Measurements from ENCODE around the gene NOC3L. TPM values are rescaled to one million over a fixed set of nuclear protein-coding genes. Genes with fewer than 3 reads are reported as not detected.
A peak's percentile ranks its signal among the peaks of the same experiment; 100 is the strongest.

The NOC3L gene
- total and polyA plus RNA-seq, 2 donors (not counting 3 experiments of a cell fraction or from before 2014, with no cell fraction given): 4.3 to 20.5 TPM

DNA sequence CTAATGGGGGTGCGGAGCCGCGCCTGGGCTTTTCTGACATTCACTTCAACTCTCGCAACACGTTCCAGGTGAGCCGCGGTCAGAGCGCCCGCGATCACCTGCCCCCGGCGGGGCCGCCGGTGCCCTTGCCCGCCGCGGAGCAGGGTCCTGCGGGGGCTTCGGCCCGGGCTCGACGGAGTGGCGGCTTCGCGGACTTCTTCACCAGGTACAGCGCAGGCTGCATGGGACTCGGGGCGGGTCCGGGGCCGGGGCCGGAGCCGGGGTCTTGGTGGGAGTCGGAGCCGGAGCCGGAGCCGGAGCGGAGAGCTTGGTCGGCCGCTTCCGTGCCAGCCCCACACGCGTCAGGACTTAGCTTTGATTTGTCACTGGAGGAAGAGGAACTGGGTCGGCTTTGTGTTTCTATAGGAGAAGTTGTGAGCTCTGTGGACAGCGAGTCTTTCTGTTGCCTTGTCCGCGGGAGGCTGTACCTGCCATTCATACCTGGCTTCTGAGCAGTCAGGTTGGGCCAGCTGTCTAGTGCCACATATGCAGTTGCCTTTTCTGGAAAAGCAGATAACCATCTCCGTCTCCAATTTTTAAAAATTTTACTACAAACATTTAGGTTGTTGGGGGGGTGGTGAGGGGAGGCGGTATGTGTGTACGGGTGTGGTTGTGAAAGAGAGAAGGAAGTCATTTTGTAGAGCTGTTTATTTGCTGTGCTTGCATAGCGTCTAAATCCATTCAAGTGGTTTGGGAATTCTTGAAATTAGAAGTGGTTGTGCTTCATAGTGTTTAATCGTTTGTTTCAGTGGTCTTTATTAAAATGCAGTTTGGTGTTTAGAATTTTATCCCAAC is 40.9 kb upstream of the NOC3L start:
- ChIA-PET POLR2A (interaction anchor here (1.6 kb wide), 1 partner anchor 142 kb away, joined by 3 read pairs; the partner anchor contains the start of gene HELLS), CTCF (interaction anchor here (0.6 to 4.9 kb wide), 8 partner anchors 9 to 83 kb away, joined by 3 to 63 read pairs (median 4); partner anchors contain the start of gene NOC3L)
- Histone ChIP-seq H3K79me2 (ENCODE audit: control insufficient read depth, insufficient read depth, low read length) (peaks cover 22% of the 10 kb centered on the region), H3K4me3 (replicated peaks in 1 of 3; ENCODE audit: insufficient read depth in 1 of 3, low read depth in 1 of 3, low read length in 3 of 3) (peak overlapping the region; percentile 71 to 95 (median 82)), H4K20me1 (replicated peaks; ENCODE audit: control insufficient read depth, extremely low read depth, insufficient read depth, low read length) (no peaks in the 10 kb centered on the region), H3K9ac (replicated peaks; ENCODE audit: extremely low read depth, insufficient read depth, low read length) (peak overlapping the region; percentile 73), H3K4me2 (ENCODE audit: insufficient read depth, low read length) (peak overlapping the region; percentile 96), H3K36me3 (ENCODE audit: control insufficient read depth in 2 of 2, extremely low read depth in 1 of 2, insufficient read depth in 2 of 2, low read length in 2 of 2) (no peaks in the 10 kb centered on the region), H3K9me3 (replicated peaks; ENCODE audit: control insufficient read depth, insufficient read depth, low read length) (no peaks in the 10 kb centered on the region), H3K27me3 (ENCODE audit: control insufficient read depth in 2 of 2, insufficient read depth in 2 of 2, low read length in 2 of 2) (no peaks in the 10 kb centered on the region), H2AFZ (ENCODE audit: low read depth, low read length) (peak overlapping the region; percentile 67), H3K4me1 (ENCODE audit: control insufficient read depth, extremely low read depth, insufficient read depth, low read length) (peaks cover 3% of the 10 kb centered on the region), H3K9me1 (replicated peaks; ENCODE audit: control insufficient read depth, extremely low read depth, insufficient read depth, low read length) (no peaks in the 10 kb centered on the region), H3K27ac (ENCODE audit: insufficient read depth, low read depth, low read length) (peak overlapping the region; percentile 67)
- intact Hi-C loops (cut with micrococcal nuclease) (loop anchor here (1.0 kb wide), 2 partner anchors 41 to 142 kb away; partner anchors contain the start of gene HELLS), dilution Hi-C loops (cut with MboI; ENCODE audit: extremely low pct_ligation_motif_present, low sequenced_read_pairs) (no loop called here)
- no TSS peak for BruUV-seq (replicated peaks)
- peak; percentile 80 for FAIRE-seq
- DNase-seq (ENCODE audit: low read depth, low spot score): peak; percentile 81
- TF ChIP-seq MYC (IDR thresholded peaks at IDR 0.05; ENCODE audit: low read depth, low read length) (no peak), POLR2AphosphoS5 (IDR thresholded peaks at IDR 0.05; ENCODE audit: insufficient read depth, low read depth, low read length) (peak; percentile 29), POLR2A (IDR thresholded peaks at IDR 0.05; ENCODE audit: low read depth, low read length) (peak; percentile 53), GATA2 (IDR thresholded peaks at IDR 0.05; ENCODE audit: insufficient read depth, insufficient read length, low read depth, low read length) (peak; percentile 25)

DNA sequence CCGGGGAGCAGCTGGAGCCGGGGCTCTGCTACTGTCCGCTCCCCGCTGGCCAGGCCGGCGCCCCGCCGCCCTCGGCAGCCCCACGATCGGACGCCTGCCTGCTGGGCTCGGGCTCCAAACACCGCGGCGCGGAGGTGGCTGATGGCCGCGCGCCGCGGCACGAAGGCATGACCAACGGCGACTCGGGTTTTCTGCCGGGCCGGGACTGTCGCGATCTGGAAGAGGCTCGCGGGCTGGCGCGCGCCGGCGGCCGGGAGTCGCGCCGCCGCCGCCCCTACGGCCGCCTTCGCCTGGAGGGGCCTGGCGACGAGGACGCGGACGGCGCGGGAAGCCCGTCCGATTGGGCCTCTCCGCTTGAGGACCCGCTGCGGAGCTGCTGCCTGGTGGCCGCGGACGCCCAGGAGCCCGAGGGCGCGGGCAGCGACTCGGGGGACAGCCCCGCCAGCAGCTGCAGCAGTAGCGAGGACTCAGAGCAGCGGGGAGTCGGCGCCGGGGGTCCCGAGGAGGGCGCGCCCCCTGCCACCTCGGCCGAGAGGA is 40.2 kb upstream of the NOC3L start:
- H3K4me1 ChIP-seq (ENCODE audit: control insufficient read depth, extremely low read depth, insufficient read depth, low read length): peaks cover 3% of the 10 kb centered on the region
- BruUV-seq (replicated peaks): no TSS peak
- intact Hi-C loops (cut with micrococcal nuclease): loop anchor here (1.0 kb wide), 3 partner anchors 41 to 142 kb away; partner anchors contain the start of genes HELLS and NOC3L
- TF ChIP-seq FOS (IDR thresholded peaks at IDR 0.05; ENCODE audit: borderline replicate concordance, insufficient read depth, low read length): no peak
- TF ChIP-seq EZH2 (IDR thresholded peaks at IDR 0.05; ENCODE audit: borderline replicate concordance, low read depth, low read length, severe bottlenecking): no peak
- TF ChIP-seq, protein P1, sequence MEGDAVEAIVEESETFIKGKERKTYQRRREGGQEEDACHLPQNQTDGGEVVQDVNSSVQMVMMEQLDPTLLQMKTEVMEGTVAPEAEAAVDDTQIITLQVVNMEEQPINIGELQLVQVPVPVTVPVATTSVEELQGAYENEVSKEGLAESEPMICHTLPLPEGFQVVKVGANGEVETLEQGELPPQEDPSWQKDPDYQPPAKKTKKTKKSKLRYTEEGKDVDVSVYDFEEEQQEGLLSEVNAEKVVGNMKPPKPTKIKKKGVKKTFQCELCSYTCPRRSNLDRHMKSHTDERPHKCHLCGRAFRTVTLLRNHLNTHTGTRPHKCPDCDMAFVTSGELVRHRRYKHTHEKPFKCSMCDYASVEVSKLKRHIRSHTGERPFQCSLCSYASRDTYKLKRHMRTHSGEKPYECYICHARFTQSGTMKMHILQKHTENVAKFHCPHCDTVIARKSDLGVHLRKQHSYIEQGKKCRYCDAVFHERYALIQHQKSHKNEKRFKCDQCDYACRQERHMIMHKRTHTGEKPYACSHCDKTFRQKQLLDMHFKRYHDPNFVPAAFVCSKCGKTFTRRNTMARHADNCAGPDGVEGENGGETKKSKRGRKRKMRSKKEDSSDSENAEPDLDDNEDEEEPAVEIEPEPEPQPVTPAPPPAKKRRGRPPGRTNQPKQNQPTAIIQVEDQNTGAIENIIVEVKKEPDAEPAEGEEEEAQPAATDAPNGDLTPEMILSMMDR (IDR thresholded peaks at IDR 0.05; ENCODE audit: extremely low read depth in 1 of 2, insufficient read depth in 1 of 2, low read depth in 1 of 2, low read length in 2 of 2): no peak
- no peak for TF ChIP-seq GATA2 (IDR thresholded peaks at IDR 0.05; ENCODE audit: insufficient read depth, insufficient read length, low read depth, low read length)
- TF ChIP-seq JUN (IDR thresholded peaks at IDR 0.05; ENCODE audit: borderline replicate concordance, insufficient read depth, insufficient read length, low read depth): no peak
- TF ChIP-seq, protein P2, sequence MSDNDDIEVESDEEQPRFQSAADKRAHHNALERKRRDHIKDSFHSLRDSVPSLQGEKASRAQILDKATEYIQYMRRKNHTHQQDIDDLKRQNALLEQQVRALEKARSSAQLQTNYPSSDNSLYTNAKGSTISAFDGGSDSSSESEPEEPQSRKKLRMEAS (IDR thresholded peaks at IDR 0.05; ENCODE audit: insufficient read depth, insufficient read length): no peak
- no peak for TF ChIP-seq POLR2A (IDR thresholded peaks at IDR 0.05; ENCODE audit: low read depth, low read length)
- TF ChIP-seq POLR2AphosphoS5 (IDR thresholded peaks at IDR 0.05; ENCODE audit: insufficient read depth, low read depth, low read length): no peak
- no peak for TF ChIP-seq MYC (IDR thresholded peaks at IDR 0.05; ENCODE audit: low read depth, low read length)
- CTCF ChIA-PET: interaction anchor here (1.0 to 4.9 kb wide), 11 partner anchors 9 to 83 kb away, joined by 3 to 63 read pairs (median 4); partner anchors contain the start of gene NOC3L
- peaks cover 22% of the 10 kb centered on the region for H3K79me2 ChIP-seq (ENCODE audit: control insufficient read depth, insufficient read depth, low read length)
- H2AFZ ChIP-seq (ENCODE audit: low read depth, low read length): peak overlapping the region; percentile 67
- H4K20me1 ChIP-seq (replicated peaks; ENCODE audit: control insufficient read depth, extremely low read depth, insufficient read depth, low read length): no peaks in the 10 kb centered on the region
- FAIRE-seq (no peak), DNase-seq (ENCODE audit: low read depth, low spot score) (peak; percentile 48)
- H3K27me3 ChIP-seq (ENCODE audit: control insufficient read depth in 2 of 2, insufficient read depth in 2 of 2, low read length in 2 of 2): no peaks in the 10 kb centered on the region
- peak overlapping the region; percentile 65 for H3K4me2 ChIP-seq (ENCODE audit: insufficient read depth, low read length)
- H3K4me3 ChIP-seq (replicated peaks in 1 of 3; ENCODE audit: insufficient read depth in 1 of 3, low read depth in 1 of 3, low read length in 3 of 3): peak overlapping the region; percentile 71 to 95 (median 82)
- POLR2A ChIA-PET: interaction anchor here (1.2 to 1.6 kb wide), 2 partner anchors 41 to 142 kb away, joined by 3 to 4 read pairs; partner anchors contain the start of gene HELLS
- H3K9ac ChIP-seq (replicated peaks; ENCODE audit: extremely low read depth, insufficient read depth, low read length): peak overlapping the region; percentile 73
- H3K9me1 ChIP-seq (replicated peaks; ENCODE audit: control insufficient read depth, extremely low read depth, insufficient read depth, low read length): no peaks in the 10 kb centered on the region
- dilution Hi-C loops (cut with MboI; ENCODE audit: extremely low pct_ligation_motif_present, low sequenced_read_pairs): no loop called here
- peak overlapping the region; percentile 67 for H3K27ac ChIP-seq (ENCODE audit: insufficient read depth, low read depth, low read length)
- H3K9me3 ChIP-seq (replicated peaks; ENCODE audit: control insufficient read depth, insufficient read depth, low read length): no peaks in the 10 kb centered on the region
- H3K36me3 ChIP-seq (ENCODE audit: control insufficient read depth in 2 of 2, extremely low read depth in 1 of 2, insufficient read depth in 2 of 2, low read length in 2 of 2): no peaks in the 10 kb centered on the region

Measured in endothelial cell of umbilical vein (primary cell).